ENCODE data around the gene TROAP.

TROAP gene

GRCh38 chr12:49340971-49341776, 18.1 kb downstream of the TROAP start:
- Histone ChIP-seq H3K4me1 (ENCODE audit: control insufficient read depth, low read depth, low read length) (peaks cover 9% of the 10 kb centered on the region), H4K5ac (ENCODE audit: low read length) (no peak overlapping the region)
- DNase-seq: no peak

GRCh38 chr12:49341777-49342065, 18.7 kb downstream of the TROAP start:
- no peaks in the 10 kb centered on the region for H3K79me1 ChIP-seq (ENCODE audit: low read length)
- no peak overlapping the region for H3K27ac ChIP-seq (ENCODE audit: low read depth, low read length)
- no peak overlapping the region for H2BK15ac ChIP-seq (replicated peaks; ENCODE audit: low read depth)
- H3K9ac ChIP-seq (ENCODE audit: low read length): no peak overlapping the region
- no peak overlapping the region for H3K4me3 ChIP-seq (ENCODE audit: low read length)
- H3K79me2 ChIP-seq (ENCODE audit: control insufficient read depth, insufficient read depth, low read length): no peaks in the 10 kb centered on the region
- H3K4me2 ChIP-seq (ENCODE audit: low read length): peak overlapping the region; percentile 32
- H3K36me3 ChIP-seq (ENCODE audit: control insufficient read depth, insufficient read depth, low read length): no peaks in the 10 kb centered on the region
- peak overlapping the region; percentile 59 for H3K56ac ChIP-seq (ENCODE audit: low read length)
- H3K23ac ChIP-seq (ENCODE audit: low read length): no peak overlapping the region
- no CpG with 5 or more reads among the region's 21 CpGs for WGBS (ENCODE audit: extremely low coverage, insufficient coverage, low lambda C conversion rate)
- H2BK5ac ChIP-seq (ENCODE audit: low read length): no peak overlapping the region
- peaks cover 59% of the 10 kb centered on the region for H3K27me3 ChIP-seq (ENCODE audit: insufficient read depth, low read length, poor library complexity)
- no peak for DNase-seq
- H4K5ac ChIP-seq (ENCODE audit: low read length): no peak overlapping the region
- H3K18ac ChIP-seq (ENCODE audit: low read length): no peak overlapping the region
- peaks cover 9% of the 10 kb centered on the region for H3K4me1 ChIP-seq (ENCODE audit: control insufficient read depth, low read depth, low read length)
- no peak overlapping the region for H2AK5ac ChIP-seq (ENCODE audit: low read length)
- no peak overlapping the region for H3K4ac ChIP-seq (ENCODE audit: low read depth, low read length)
- no peak overlapping the region for H2BK120ac ChIP-seq (ENCODE audit: low read depth, low read length)
- no peak overlapping the region for H4K8ac ChIP-seq (ENCODE audit: low read depth, low read length)

More at GRCh38 chr12:49340971-49341776, 18.1 kb downstream of the TROAP start:
- Histone ChIP-seq H3K56ac (ENCODE audit: low read length) (peak overlapping the region; percentile 19), H3K4me2 (ENCODE audit: low read length) (no peak overlapping the region), H3K9ac (ENCODE audit: low read length) (no peak overlapping the region), H4K8ac (ENCODE audit: low read depth, low read length) (no peak overlapping the region), H3K4ac (ENCODE audit: low read depth, low read length) (no peak overlapping the region), H2BK5ac (ENCODE audit: low read length) (no peak overlapping the region), H3K36me3 (ENCODE audit: control insufficient read depth, insufficient read depth, low read length) (no peaks in the 10 kb centered on the region), H3K4me3 (ENCODE audit: low read length) (no peak overlapping the region), H3K79me2 (ENCODE audit: control insufficient read depth, insufficient read depth, low read length) (no peaks in the 10 kb centered on the region), H3K27me3 (ENCODE audit: insufficient read depth, low read length, poor library complexity) (peaks cover 61% of the 10 kb centered on the region), H2AK5ac (ENCODE audit: low read length) (no peak overlapping the region), H3K18ac (ENCODE audit: low read length) (no peak overlapping the region), H3K23ac (ENCODE audit: low read length) (no peak overlapping the region), H2BK15ac (replicated peaks; ENCODE audit: low read depth) (no peak overlapping the region), H2BK120ac (ENCODE audit: low read depth, low read length) (no peak overlapping the region), H3K27ac (ENCODE audit: low read depth, low read length) (no peak overlapping the region), H3K79me1 (ENCODE audit: low read length) (no peaks in the 10 kb centered on the region)
- WGBS (ENCODE audit: extremely low coverage, insufficient coverage, low lambda C conversion rate): no CpG with 5 or more reads among the region's 14 CpGs

GRCh38 chr12:49342066-49342913, 19.2 kb downstream of the TROAP start:
- peak overlapping the region; percentile 35 for H3K9ac ChIP-seq (ENCODE audit: low read length)
- H3K79me1 ChIP-seq (ENCODE audit: low read length): no peaks in the 10 kb centered on the region
- H3K56ac ChIP-seq (ENCODE audit: low read length): peak overlapping the region; percentile 59
- peak; percentile 97 for DNase-seq
- no peak overlapping the region for H3K27ac ChIP-seq (ENCODE audit: low read depth, low read length)
- peak overlapping the region; percentile 43 for H3K4me3 ChIP-seq (ENCODE audit: low read length)
- no peak overlapping the region for H2BK15ac ChIP-seq (replicated peaks; ENCODE audit: low read depth)
- peak overlapping the region; percentile 84 for H3K4me2 ChIP-seq (ENCODE audit: low read length)
- no peak overlapping the region for H2BK5ac ChIP-seq (ENCODE audit: low read length)
- no peak overlapping the region for H3K23ac ChIP-seq (ENCODE audit: low read length)
- peaks cover 9% of the 10 kb centered on the region for H3K4me1 ChIP-seq (ENCODE audit: control insufficient read depth, low read depth, low read length)
- H3K4ac ChIP-seq (ENCODE audit: low read depth, low read length): no peak overlapping the region
- H3K79me2 ChIP-seq (ENCODE audit: control insufficient read depth, insufficient read depth, low read length): no peaks in the 10 kb centered on the region
- H2BK120ac ChIP-seq (ENCODE audit: low read depth, low read length): no peak overlapping the region
- no peak overlapping the region for H3K18ac ChIP-seq (ENCODE audit: low read length)
- no peak overlapping the region for H4K8ac ChIP-seq (ENCODE audit: low read depth, low read length)
- peaks cover 59% of the 10 kb centered on the region for H3K27me3 ChIP-seq (ENCODE audit: insufficient read depth, low read length, poor library complexity)
- no peak overlapping the region for H2AK5ac ChIP-seq (ENCODE audit: low read length)
- no CpG with 5 or more reads among the region's 58 CpGs for WGBS (ENCODE audit: extremely low coverage, insufficient coverage, low lambda C conversion rate)
- H3K36me3 ChIP-seq (ENCODE audit: control insufficient read depth, insufficient read depth, low read length): no peaks in the 10 kb centered on the region
- H4K5ac ChIP-seq (ENCODE audit: low read length): no peak overlapping the region

GRCh38 chr12:49342914-49343731, 20.1 kb downstream of the TROAP start:
- H3K79me1 ChIP-seq (ENCODE audit: low read length): no peaks in the 10 kb centered on the region
- no peak overlapping the region for H3K4ac ChIP-seq (ENCODE audit: low read depth, low read length)
- peaks cover 56% of the 10 kb centered on the region for H3K27me3 ChIP-seq (ENCODE audit: insufficient read depth, low read length, poor library complexity)
- H4K8ac ChIP-seq (ENCODE audit: low read depth, low read length): no peak overlapping the region
- H4K5ac ChIP-seq (ENCODE audit: low read length): no peak overlapping the region
- peak; percentile 47 for DNase-seq
- WGBS (ENCODE audit: extremely low coverage, insufficient coverage, low lambda C conversion rate): no CpG with 5 or more reads among the region's 33 CpGs
- H3K23ac ChIP-seq (ENCODE audit: low read length): no peak overlapping the region
- H3K27ac ChIP-seq (ENCODE audit: low read depth, low read length): no peak overlapping the region
- no peaks in the 10 kb centered on the region for H3K79me2 ChIP-seq (ENCODE audit: control insufficient read depth, insufficient read depth, low read length)
- no peak overlapping the region for H2BK5ac ChIP-seq (ENCODE audit: low read length)
- H3K56ac ChIP-seq (ENCODE audit: low read length): no peak overlapping the region
- peak overlapping the region; percentile 30 for H3K9ac ChIP-seq (ENCODE audit: low read length)
- no peak overlapping the region for H2BK120ac ChIP-seq (ENCODE audit: low read depth, low read length)
- H3K4me3 ChIP-seq (ENCODE audit: low read length): no peak overlapping the region
- peak overlapping the region; percentile 84 for H3K4me2 ChIP-seq (ENCODE audit: low read length)
- no peak overlapping the region for H3K18ac ChIP-seq (ENCODE audit: low read length)
- no peaks in the 10 kb centered on the region for H3K36me3 ChIP-seq (ENCODE audit: control insufficient read depth, insufficient read depth, low read length)
- H2AK5ac ChIP-seq (ENCODE audit: low read length): no peak overlapping the region
- peaks cover 7% of the 10 kb centered on the region for H3K4me1 ChIP-seq (ENCODE audit: control insufficient read depth, low read depth, low read length)
- H2BK15ac ChIP-seq (replicated peaks; ENCODE audit: low read depth): no peak overlapping the region

- H3K4me2 ChIP-seq (ENCODE audit: low read length): no peak overlapping the region
- H2BK15ac ChIP-seq (replicated peaks; ENCODE audit: low read depth): no peak overlapping the region
- H3K79me2 ChIP-seq (ENCODE audit: control insufficient read depth, insufficient read depth, low read length): no peaks in the 10 kb centered on the region
- H2BK5ac ChIP-seq (ENCODE audit: low read length): no peak overlapping the region
- no peak overlapping the region for H3K9ac ChIP-seq (ENCODE audit: low read length)
- peaks cover 5% of the 10 kb centered on the region for H3K4me1 ChIP-seq (ENCODE audit: control insufficient read depth, low read depth, low read length)
- H4K8ac ChIP-seq (ENCODE audit: low read depth, low read length): no peak overlapping the region
- no peak overlapping the region for H3K18ac ChIP-seq (ENCODE audit: low read length)
- H2AK5ac ChIP-seq (ENCODE audit: low read length): no peak overlapping the region
- no peak for DNase-seq
- H3K23ac ChIP-seq (ENCODE audit: low read length): no peak overlapping the region
- WGBS (ENCODE audit: extremely low coverage, insufficient coverage, low lambda C conversion rate): no CpG with 5 or more reads among the region's 15 CpGs
- H3K27ac ChIP-seq (ENCODE audit: low read depth, low read length): no peak overlapping the region
- H3K4ac ChIP-seq (ENCODE audit: low read depth, low read length): no peak overlapping the region
- H4K5ac ChIP-seq (ENCODE audit: low read length): no peak overlapping the region
- H3K27me3 ChIP-seq (ENCODE audit: insufficient read depth, low read length, poor library complexity): peaks cover 51% of the 10 kb centered on the region
- no peak overlapping the region for H3K4me3 ChIP-seq (ENCODE audit: low read length)
- H2BK120ac ChIP-seq (ENCODE audit: low read depth, low read length): no peak overlapping the region
- no peak overlapping the region for H3K56ac ChIP-seq (ENCODE audit: low read length)
- no peaks in the 10 kb centered on the region for H3K36me3 ChIP-seq (ENCODE audit: control insufficient read depth, insufficient read depth, low read length)
- H3K79me1 ChIP-seq (ENCODE audit: low read length): no peaks in the 10 kb centered on the region
These were observed 21.5 kb downstream of the TROAP start for GRCh38 chr12:49344486-49345050.

All from mesendoderm (in vitro differentiated cells).